ENCODE data around the gene C1QTNF5. TPM values are rescaled to one million over a fixed set of nuclear protein-coding genes. Genes with fewer than 3 reads are reported as not detected.

Gene C1QTNF5
- total and polyA plus RNA-seq, 2 of the 8 experiments (the other 6 are each of a cell fraction or from before 2014, with no cell fraction given) = 2.2 to 2.7 TPM

DNA sequence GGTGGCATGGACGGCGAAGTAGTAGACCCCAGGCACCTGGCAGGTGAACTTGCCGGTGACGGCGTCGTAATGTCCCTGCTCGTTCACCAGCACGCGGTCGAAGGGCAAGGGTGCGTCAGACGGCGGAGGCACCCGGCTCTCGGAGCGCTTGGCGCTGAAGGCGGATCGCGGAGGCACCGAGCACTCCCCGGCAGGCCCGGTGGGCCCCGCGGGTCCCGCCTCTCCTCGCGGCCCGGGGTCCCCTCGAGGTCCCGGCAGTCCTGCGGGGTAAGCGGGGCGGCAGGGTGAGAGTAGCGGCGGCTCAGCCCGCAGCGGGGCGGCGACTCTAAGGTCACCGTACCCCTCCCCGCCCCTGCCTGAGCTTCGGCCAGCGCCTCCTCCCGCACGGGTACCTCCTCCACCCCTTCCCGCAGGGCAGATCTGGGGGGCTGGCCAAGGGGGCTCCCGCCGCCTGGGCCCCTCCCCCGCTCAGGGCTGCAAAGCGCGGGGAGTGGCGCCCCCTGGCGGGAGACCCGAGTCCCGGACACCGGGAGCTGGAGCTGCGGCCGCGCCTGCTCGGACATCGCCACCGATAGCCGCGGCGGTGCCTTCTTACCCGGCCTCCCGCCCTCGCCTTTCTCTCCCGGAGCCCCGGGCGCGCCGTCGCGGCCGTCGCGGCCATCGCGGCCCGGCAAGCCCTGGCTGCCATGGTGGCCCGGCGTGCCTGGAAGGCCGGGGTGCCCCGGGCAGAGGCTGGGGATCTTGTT lies 921 bp downstream of the C1QTNF5 start (continued):
- TF ChIP-seq, protein P1, sequence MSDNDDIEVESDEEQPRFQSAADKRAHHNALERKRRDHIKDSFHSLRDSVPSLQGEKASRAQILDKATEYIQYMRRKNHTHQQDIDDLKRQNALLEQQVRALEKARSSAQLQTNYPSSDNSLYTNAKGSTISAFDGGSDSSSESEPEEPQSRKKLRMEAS (IDR thresholded peaks at IDR 0.05) = peak; percentile 98
- TF ChIP-seq KDM4A (IDR thresholded peaks at IDR 0.05; ENCODE audit: low read depth, low read length, severe bottlenecking) (peak; percentile 78), YY1 (IDR thresholded peaks at IDR 0.05; ENCODE audit: low read depth, low read length) (no peak), SIX5 (IDR thresholded peaks at IDR 0.05; ENCODE audit: low read depth, low read length) (no peak), CTCF (IDR thresholded peaks at IDR 0.05; ENCODE audit: control extremely low read depth in 1 of 3, insufficient read depth in 1 of 3, low read depth in 1 of 3, low read length in 3 of 3) (peak in 2 of 3 experiments; percentile 71 to 86; a peak in 3 of 4 replicates), KDM1A (IDR thresholded peaks at IDR 0.05; ENCODE audit: borderline replicate concordance, low read length) (0 out of 2 replicates have a peak, but pooled peaks have one; percentile 14)
- TF ChIP-seq, protein P2, sequence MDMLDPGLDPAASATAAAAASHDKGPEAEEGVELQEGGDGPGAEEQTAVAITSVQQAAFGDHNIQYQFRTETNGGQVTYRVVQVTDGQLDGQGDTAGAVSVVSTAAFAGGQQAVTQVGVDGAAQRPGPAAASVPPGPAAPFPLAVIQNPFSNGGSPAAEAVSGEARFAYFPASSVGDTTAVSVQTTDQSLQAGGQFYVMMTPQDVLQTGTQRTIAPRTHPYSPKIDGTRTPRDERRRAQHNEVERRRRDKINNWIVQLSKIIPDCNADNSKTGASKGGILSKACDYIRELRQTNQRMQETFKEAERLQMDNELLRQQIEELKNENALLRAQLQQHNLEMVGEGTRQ (IDR thresholded peaks at IDR 0.05; ENCODE audit: low read length) = no peak

Data from H1 (cell line).